HG02840 (cell line): ENCODE data around the gene MARCHF3.
"Not testable (repeated sequence)": the region's sequence is repeated elsewhere in the genome, so short reads cannot be mapped to it uniquely, and the experiment has no call there.

Experiments
- ATAC-seq: cut with Tn5 transposase; IDR thresholded peaks from one replicate; pipeline ENCODE4 v1.9.1; 2021; ENCODE audit warnings: mild to moderate bottlenecking, moderate library complexity, moderate number of reproducible peaks; ENCODE audit not compliant: unreplicated experiment, low FRiP score

Gene MARCHF3

GRCh38 chr5:127014573-127014972, 15.8 kb downstream of the MARCHF3 start:
- no peak for ATAC-seq

GRCh38 chr5:127013407-127013806, 17.0 kb downstream of the MARCHF3 start:
- no peak for ATAC-seq

GRCh38 chr5:127012916-127013315, 17.4 kb downstream of the MARCHF3 start:
- ATAC-seq = no peak

- peak; percentile 69 for ATAC-seq
These were observed 18.3 kb downstream of the MARCHF3 start for GRCh38 chr5:127011961-127012644.

GRCh38 chr5:127011153-127011552, 19.2 kb downstream of the MARCHF3 start:
- no peak for ATAC-seq

- ATAC-seq = no peak
These were observed 20.0 kb downstream of the MARCHF3 start for GRCh38 chr5:127010362-127010761.

- ATAC-seq = no peak
These were observed 20.6 kb downstream of the MARCHF3 start for GRCh38 chr5:127009784-127010183.

GRCh38 chr5:127008300-127008975, 21.9 kb downstream of the MARCHF3 start:
- ATAC-seq = no peak

- no peak for ATAC-seq
These were observed 22.8 kb downstream of the MARCHF3 start for GRCh38 chr5:127007522-127007921.

- no peak for ATAC-seq
These were observed 23.6 kb downstream of the MARCHF3 start for GRCh38 chr5:127006744-127007143.

GRCh38 chr5:127005282-127005681, 25.1 kb downstream of the MARCHF3 start:
- ATAC-seq = not testable (repeated sequence)

- ATAC-seq = no peak
These were observed 25.6 kb downstream of the MARCHF3 start for GRCh38 chr5:127004721-127005120.

GRCh38 chr5:127003798-127004495, 26.4 kb downstream of the MARCHF3 start:
- no peak for ATAC-seq

GRCh38 chr5:127002390-127002789, 28.0 kb downstream of the MARCHF3 start:
- ATAC-seq = no peak

GRCh38 chr5:127001621-127002296, 28.6 kb downstream of the MARCHF3 start:
- no peak for ATAC-seq

- no peak for ATAC-seq
These were observed 31.3 kb downstream of the MARCHF3 start for GRCh38 chr5:126998895-126999570.

- peak; percentile 69 for ATAC-seq
These were observed 32.1 kb downstream of the MARCHF3 start for GRCh38 chr5:126998201-126998631.

- ATAC-seq = no peak
These were observed 34.7 kb downstream of the MARCHF3 start for GRCh38 chr5:126995689-126996088.

GRCh38 chr5:126995039-126995438, 35.3 kb downstream of the MARCHF3 start:
- no peak for ATAC-seq

- no peak for ATAC-seq
These were observed 35.9 kb downstream of the MARCHF3 start for GRCh38 chr5:126994485-126994884.
